ENCODE results near the gene SERPINB7.

The SERPINB7 gene

GRCh38 chr18:63848159-63848558 lies 72.9 kb downstream of the SERPINB7 start:
- no peak for DNase-seq (ENCODE audit: low read depth in 2 of 2)

GRCh38 chr18:63850020-63850419 lies 74.8 kb downstream of the SERPINB7 start:
- no peak for DNase-seq (ENCODE audit: low read depth in 2 of 2)

- DNase-seq (ENCODE audit: low read depth in 2 of 2), result no peak
Measured at GRCh38 chr18:63850636-63851035, 75.4 kb downstream of the SERPINB7 start.
